ENCODE measurements around the gene CCER1.

CCER1 gene

GRCh38 chr12:90921536-90921935, 33.4 kb downstream of the CCER1 start:
- no peak for TF ChIP-seq ZNF274 (IDR thresholded peaks at IDR 0.05; ENCODE audit: low read depth, low read length)
- H3K4me3 ChIP-seq (ENCODE audit: low read length): no peak overlapping the region

DNA sequence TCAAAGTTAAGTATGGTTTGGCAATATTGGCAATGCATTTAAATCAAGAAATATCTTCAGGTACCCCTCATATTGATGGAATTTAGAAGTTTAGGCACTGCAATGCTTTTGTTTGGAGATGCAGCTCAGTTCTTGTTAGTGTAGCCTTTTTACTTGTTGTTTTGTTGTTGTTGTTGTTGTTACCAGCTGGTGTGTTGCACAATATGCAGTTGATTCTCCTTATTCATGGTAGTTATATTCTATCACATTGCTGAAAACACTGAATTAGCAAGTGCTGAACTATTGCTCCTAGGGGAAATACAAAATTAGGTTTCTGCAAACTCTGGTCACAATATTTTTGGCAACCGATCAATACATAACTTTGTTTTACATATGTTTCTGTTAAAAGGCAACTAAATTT, 34.8 kb downstream of the CCER1 start:
- H3K4me3 ChIP-seq (ENCODE audit: low read length): no peak overlapping the region
- TF ChIP-seq ZNF274 (IDR thresholded peaks at IDR 0.05; ENCODE audit: low read depth, low read length): no peak

GRCh38 chr12:90917431-90917830, 37.5 kb downstream of the CCER1 start:
- no peak overlapping the region for H3K4me3 ChIP-seq (ENCODE audit: low read length)
- TF ChIP-seq ZNF274 (IDR thresholded peaks at IDR 0.05; ENCODE audit: low read depth, low read length): no peak

GRCh38 chr12:90916516-90916915, 38.5 kb downstream of the CCER1 start:
- no peak for TF ChIP-seq ZNF274 (IDR thresholded peaks at IDR 0.05; ENCODE audit: low read depth, low read length)

GRCh38 chr12:90915353-90915752, 39.6 kb downstream of the CCER1 start:
- TF ChIP-seq ZNF274 (IDR thresholded peaks at IDR 0.05; ENCODE audit: low read depth, low read length): no peak
- H3K4me3 ChIP-seq (ENCODE audit: low read length): no peak overlapping the region

More at GRCh38 chr12:90916516-90916915, 38.5 kb downstream of the CCER1 start:
- no peak overlapping the region for H3K4me3 ChIP-seq (ENCODE audit: low read length)

GRCh38 chr12:90910958-90911357, 44.0 kb downstream of the CCER1 start:
- TF ChIP-seq ZNF274 (IDR thresholded peaks at IDR 0.05; ENCODE audit: low read depth, low read length): no peak
- no peak overlapping the region for H3K4me3 ChIP-seq (ENCODE audit: low read length)

- no peak for TF ChIP-seq ZNF274 (IDR thresholded peaks at IDR 0.05; ENCODE audit: low read depth, low read length)
Observed at GRCh38 chr12:90909069-90909770, 45.8 kb downstream of the CCER1 start.

GRCh38 chr12:90908465-90908864, 46.5 kb downstream of the CCER1 start:
- H3K4me3 ChIP-seq (ENCODE audit: low read length): no peak overlapping the region
- no peak for TF ChIP-seq ZNF274 (IDR thresholded peaks at IDR 0.05; ENCODE audit: low read depth, low read length)

More at GRCh38 chr12:90909069-90909770, 45.8 kb downstream of the CCER1 start:
- H3K4me3 ChIP-seq (ENCODE audit: low read length): no peak overlapping the region

DNA sequence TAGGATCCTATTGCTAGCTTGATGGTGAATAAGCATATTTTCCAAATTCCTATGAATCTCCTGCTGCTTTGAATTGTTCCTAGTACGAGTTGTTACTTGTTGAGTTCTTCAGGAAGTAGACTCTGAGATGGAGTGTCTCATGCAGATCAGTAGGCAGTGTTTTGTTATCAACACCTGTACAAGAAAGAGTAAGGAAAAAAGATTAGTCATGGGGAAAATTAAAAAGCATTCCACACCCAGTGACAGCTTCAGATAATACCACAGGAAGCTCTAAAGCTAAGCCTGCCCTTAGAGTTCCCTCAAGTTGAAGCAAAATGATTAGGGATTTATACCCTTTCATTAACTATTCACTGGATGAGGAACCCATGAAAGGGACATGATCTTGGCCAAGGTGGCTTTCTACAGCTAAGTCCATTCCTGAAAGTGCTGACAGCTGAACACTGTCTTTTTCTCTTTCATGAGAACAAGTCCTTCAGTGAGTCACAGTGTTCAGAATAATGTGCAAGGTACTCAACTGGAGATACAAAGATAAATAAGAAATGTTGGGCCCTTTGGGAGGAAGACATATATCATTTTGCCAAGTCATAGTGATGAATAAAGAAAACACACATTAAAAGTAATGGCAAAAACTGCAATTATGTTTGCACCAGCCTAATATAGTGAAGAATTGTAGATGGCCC, 49.1 kb downstream of the CCER1 start:
- TF ChIP-seq ZNF274 (IDR thresholded peaks at IDR 0.05; ENCODE audit: low read depth, low read length): no peak
- H3K4me3 ChIP-seq (ENCODE audit: low read length): no peak overlapping the region

DNA sequence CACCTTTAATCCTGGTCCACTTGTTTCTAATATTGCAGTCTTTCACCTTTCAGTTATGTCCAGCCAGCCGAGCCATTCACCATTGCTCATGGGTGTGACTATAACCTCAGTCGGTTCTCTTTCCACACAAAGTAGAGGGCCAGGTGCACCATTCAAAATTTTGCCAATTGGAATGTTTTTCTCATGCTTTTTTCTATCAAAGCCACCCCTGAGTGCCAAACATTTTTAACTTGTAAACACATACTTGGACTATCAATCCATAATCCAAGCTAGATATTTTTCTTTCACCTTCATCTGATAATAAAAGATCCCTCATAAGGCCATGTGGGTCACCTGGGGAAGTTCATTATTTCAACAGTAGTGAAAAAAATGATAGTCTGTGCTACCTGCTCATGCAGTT, 52.4 kb downstream of the CCER1 start:
- TF ChIP-seq ZNF274 (IDR thresholded peaks at IDR 0.05; ENCODE audit: low read depth, low read length): no peak
- no peak overlapping the region for H3K4me3 ChIP-seq (ENCODE audit: low read length)

Measured in GM08714 (cell line).